Omental fat pad (tissue), 4 donors: ENCODE measurements around the gene SRR. TPM values are rescaled to one million over a fixed set of nuclear protein-coding genes. Genes with fewer than 3 reads are reported as not detected.
"Not testable (repeated sequence)": the region's sequence is repeated elsewhere in the genome, so short reads cannot be mapped to it uniquely, and the experiment has no call there.

ENCODE experiments used
- ATAC-seq: fragments of 150-250 bp; one replicate; pipeline ENCODE4 v1.9.1; 2016; ENCODE audit warnings: mild to moderate bottlenecking, moderate library complexity; ENCODE audit not compliant: low FRiP score
- DNase-seq: peaks from one replicate; pipeline ENCODE4 v3.0.0-alpha.2; 2019; ENCODE audit warnings: low spot score
- total RNA-seq, 4 donors: library from RNA; depleted of rRNA; stranded (reverse); fragments of >200 nt; gene quantifications; one replicate each; pipeline ENCODE4 v1.1.0, GENCODE V29; 2016
- TF ChIP-seq, protein P1 (sequence below), 3 donors: fragments of 450-650 bp; IDR thresholded peaks; one replicate each; pipeline ENCODE4 v1.5.1; 2016 to 2017; ENCODE audit warnings: antibody characterized with exemption in 3 of 3, mild to moderate bottlenecking in 3 of 3, moderate library complexity in 2 of 3

Gene SRR, protein sequence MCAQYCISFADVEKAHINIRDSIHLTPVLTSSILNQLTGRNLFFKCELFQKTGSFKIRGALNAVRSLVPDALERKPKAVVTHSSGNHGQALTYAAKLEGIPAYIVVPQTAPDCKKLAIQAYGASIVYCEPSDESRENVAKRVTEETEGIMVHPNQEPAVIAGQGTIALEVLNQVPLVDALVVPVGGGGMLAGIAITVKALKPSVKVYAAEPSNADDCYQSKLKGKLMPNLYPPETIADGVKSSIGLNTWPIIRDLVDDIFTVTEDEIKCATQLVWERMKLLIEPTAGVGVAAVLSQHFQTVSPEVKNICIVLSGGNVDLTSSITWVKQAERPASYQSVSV
- total RNA-seq: 10 to 100 TPM in 1 of 4 donors, 1 to 10 TPM in 3; 5.0 to 14.9 (median 7.2) TPM

DNA sequence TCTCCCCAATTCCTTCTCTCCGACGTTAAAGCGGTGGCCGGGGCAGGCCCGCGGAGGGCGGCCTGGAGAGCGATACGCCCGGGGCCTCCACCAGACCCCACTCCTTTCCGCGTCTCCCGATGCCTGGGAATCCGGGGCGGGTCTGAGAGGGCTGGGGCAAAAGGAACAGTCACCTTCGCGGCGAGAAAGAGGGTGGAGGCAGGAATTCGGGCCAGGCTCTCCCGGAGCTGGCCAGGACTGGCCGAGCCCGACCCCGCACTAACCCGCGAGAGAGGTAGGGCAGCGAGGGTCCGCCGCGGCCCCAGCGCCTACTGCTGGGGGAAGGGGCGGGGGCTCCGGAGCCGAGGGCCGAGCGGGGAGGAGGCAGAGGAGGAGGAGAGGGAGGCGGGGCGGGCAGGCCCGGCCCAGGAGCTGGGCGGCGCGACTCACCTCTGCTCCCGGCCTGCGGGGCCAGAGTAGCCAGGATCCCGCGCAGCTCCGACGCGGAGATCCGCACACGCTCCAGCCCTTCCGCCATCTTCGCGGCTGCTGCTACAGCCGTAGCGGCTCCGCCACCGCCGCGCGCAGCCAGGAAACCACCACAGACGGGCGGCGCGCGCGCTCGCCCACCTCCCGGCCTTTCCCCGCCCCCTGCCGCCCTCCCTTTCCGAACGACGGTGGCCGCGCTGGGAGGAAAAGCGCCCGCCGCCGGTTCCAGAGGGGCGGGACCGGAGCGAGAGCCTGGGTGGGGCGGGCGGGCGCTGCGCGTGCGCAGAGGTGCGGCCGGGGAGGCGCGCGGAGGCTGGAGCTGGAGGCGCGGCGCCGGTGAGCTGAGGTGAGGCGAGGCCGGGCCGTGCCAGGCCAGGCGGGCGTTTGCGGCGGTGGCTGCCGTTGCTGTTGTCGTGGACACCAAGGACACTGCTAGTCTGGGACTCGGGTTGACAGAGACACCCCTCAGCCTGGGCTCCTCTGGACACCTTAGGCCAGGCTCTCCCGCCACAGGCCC, at the start of gene SRR, which contains the start of gene SMG6:
SRR (plus strand) TSS at position 747 of the 985 bp plus-strand sequence. CDS start 11,611 bp downstream, outside the sequence.
SMG6 (minus strand) TSS at position 582 of the 985 bp plus-strand sequence; CDS start at position 517, 65 bp downstream.
- ATAC-seq (peak; percentile 95), DNase-seq (peak; percentile 74)
- TF ChIP-seq, protein P1, sequence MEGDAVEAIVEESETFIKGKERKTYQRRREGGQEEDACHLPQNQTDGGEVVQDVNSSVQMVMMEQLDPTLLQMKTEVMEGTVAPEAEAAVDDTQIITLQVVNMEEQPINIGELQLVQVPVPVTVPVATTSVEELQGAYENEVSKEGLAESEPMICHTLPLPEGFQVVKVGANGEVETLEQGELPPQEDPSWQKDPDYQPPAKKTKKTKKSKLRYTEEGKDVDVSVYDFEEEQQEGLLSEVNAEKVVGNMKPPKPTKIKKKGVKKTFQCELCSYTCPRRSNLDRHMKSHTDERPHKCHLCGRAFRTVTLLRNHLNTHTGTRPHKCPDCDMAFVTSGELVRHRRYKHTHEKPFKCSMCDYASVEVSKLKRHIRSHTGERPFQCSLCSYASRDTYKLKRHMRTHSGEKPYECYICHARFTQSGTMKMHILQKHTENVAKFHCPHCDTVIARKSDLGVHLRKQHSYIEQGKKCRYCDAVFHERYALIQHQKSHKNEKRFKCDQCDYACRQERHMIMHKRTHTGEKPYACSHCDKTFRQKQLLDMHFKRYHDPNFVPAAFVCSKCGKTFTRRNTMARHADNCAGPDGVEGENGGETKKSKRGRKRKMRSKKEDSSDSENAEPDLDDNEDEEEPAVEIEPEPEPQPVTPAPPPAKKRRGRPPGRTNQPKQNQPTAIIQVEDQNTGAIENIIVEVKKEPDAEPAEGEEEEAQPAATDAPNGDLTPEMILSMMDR (IDR thresholded peaks at IDR 0.05): no peak

DNA sequence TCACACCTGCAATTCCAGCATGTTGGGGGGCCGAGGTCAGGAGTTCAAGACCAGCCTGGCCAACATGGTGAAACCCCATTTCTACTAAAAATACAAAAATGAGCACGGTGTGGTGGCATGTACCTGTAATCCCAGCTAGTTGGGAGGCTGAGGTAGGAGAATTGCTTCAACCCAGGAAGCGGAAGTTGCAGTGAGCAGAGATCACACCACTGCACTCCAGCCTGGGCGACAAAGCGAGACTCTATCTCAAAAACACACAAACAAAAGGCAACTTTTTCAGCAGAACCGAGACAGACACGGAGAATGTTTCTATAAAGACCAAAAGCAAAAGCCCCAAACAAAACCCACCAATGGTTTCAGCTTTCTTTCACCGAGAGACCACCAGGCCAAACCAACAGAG, 44.9 kb upstream of the SRR start:
- DNase-seq, ATAC-seq: not testable (repeated sequence)

DNA sequence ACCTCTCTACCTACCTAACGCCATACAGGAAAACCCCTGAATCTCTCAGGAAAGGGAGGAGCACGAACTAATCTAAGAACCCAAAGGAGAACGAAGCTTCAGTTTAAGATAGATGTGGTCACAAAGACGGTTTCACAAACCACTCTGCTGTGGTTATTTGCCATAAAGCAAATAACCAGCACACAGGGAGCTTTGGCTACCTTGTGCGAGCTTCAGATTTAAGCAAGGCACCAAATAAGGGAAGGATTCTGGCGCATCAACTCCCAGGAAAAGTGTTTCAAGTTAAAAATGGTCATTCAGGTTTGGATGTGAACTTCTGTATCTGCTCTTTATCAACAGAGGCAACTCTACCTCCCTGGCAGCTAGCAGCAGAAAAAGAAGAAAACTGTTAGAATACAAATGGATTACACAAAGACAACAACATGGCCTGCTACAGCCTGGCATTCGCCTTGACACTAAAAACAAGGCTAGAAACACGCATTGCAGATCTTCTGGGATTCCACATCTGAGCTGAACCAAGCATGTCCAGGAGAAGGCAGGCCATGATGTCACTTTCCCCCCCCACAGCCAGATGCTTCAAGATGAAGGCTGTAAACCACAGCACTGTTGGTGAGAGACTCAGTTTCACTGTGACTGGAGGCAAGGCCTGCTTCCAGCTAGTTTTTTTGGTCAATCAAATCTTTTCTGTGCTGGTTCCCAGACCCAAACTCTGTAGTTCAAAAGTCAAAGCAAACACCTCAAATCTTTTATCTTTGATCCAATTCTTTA, 43.8 kb upstream of the SRR start:
- TF ChIP-seq, protein P1 (IDR thresholded peaks at IDR 0.05): no peak
- ATAC-seq (no peak), DNase-seq (no peak)

DNA sequence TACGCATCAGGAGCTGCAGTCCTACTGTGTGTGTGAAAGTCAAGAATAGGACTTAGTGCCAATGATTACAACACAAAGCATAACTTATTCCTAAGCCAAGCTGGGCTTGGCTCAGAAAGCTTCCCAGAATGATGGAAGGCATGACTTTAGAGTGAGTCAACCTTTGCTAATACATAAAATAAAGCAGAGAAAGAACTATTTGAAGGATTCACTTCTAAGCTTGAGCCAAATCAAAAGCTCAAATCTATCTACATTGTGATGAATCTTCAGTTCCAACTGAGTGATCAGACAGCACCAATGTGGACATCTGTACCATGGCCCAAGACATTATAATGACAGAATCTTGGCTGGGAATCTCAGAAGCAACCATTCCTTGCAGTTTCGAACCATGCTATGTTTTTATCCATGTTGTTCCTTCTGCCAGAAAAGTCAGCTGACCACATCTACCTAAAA, 41.6 kb upstream of the SRR start:
- DNase-seq (no peak), ATAC-seq (peak; percentile 54)
- TF ChIP-seq, protein P1 (IDR thresholded peaks at IDR 0.05): no peak

DNA sequence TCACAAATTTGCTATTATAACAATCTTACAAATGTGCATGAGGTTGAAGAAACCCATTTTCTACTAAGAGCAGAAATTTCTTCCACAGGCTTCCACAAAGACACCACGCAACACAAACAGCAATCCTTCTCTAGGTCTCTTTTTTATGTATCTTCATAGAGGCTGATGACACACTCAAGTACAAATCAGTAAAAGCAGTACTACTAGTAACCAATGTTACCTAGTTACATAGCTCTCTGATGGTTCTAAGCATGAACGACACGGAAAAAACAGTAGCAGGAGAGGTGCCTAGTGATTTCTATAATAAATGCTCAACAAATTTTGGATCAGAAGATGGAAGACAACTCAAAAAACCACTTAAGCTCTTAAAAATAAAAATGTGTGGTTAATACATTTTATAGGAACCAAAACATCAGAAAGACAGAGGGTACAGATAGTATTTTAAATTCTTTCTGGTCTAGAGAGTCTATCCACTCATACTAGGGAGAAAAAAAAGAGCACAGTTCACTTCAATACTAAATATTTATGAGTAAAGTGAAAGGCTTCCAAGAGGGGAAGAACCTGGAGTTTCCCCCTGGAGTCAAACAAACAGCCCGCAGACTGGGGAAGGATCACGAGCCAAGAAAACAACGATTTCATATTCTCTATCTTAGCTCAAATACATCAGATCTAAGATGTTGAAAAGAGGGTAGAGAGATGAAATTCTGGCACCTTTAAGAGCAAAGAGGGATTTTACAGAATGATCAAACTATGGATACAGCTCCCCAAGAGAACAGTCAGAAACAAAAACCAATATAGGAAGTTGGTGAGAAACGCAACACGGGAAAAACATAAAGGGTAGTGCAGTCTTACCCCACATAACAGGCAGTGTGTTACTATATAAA, 40.3 kb upstream of the SRR start:
- DNase-seq: no peak
- TF ChIP-seq, protein P1 (IDR thresholded peaks at IDR 0.05): no peak
- peak; percentile 37 for ATAC-seq

DNA sequence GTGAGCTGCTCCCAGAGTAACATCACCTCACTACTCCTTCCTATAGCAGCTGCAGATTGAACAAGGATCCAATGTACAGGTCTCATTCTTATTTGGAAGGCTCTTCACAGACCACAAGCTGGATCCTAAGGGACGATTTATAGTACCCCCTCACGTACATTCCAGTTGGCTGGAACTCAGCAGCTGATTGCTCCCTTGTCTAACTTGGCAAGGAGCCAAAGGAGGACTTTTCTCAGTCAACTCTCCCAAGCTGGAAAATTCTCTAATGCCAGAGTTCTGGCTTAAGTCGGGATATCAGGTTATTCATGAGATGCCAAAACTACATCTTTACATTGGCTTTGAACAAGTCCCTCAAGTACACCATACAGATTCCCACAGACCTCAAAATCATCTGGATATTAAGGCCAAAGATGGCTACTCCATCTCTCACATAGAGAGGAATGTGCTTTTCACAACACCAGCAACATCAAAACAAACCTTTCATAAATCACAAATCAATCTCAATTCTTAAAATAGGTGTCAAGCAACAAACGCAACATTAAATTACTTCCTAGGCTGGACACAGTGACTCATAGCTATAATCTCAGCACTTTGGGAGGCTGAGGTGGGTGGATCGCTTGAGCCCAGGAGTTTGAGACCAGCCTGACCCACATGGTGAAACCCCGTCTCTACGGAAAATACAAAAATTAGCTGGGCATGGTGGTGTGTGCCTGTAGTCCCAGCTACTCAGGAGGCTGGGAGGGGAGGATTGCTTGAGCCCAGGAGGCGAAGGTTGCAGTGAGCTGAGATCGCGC, 39.5 kb upstream of the SRR start:
- TF ChIP-seq, protein P1 (IDR thresholded peaks at IDR 0.05): no peak
- no peak for DNase-seq
- ATAC-seq: peak; percentile 40

DNA sequence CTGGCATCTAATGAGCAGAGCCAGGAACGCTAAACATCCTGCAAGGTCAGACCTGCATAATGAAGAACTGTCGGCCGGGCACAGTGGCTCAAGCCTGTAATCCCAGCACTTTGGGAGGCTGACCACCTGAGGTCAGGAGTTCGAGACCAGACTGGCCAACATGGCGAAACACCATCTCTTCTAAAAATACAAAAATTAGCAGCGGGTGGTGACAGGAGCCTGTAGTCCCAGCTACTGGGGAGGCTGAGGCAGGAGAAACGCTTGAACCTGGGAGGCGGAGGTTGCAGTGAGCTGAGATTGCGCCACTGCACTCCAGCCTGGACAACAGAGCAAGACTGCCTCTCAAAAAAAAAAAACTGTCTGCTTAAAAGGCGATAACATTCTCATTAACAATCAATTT, 38.6 kb upstream of the SRR start:
- ATAC-seq, DNase-seq: not testable (repeated sequence)
